Sigmoid colon (tissue), 7 donors: ENCODE measurements around the gene PRELID3B. TPM values are rescaled to one million over a fixed set of nuclear protein-coding genes. Genes with fewer than 3 reads are reported as not detected.

Source experiments
- DNase-seq: peaks from one replicate; pipeline ENCODE4 v3.0.0-alpha.2; 2019
- H3K27ac ChIP-seq, 4 donors: fragments of 200-600 bp; sonication (generic); one replicate each; pipeline ENCODE4 v1.5.1; 2016 to 2019; ENCODE audit warnings: mild to moderate bottlenecking in 1 of 4
- H3K27me3 ChIP-seq, 3 donors: fragments of 200-600 bp; sonication (generic); one replicate each; pipeline ENCODE4 v1.5.1; 2019; ENCODE audit warnings: mild to moderate bottlenecking in 1 of 3
- H3K36me3 ChIP-seq, 4 donors: fragments of 200-600 bp; sonication (generic); one replicate each; pipeline ENCODE4 v1.5.1; 2016 to 2019
- H3K4me1 ChIP-seq, 4 donors: fragments of 200-600 bp; sonication (generic); one replicate each; pipeline ENCODE4 v1.5.1; 2017 to 2019
- H3K4me3 ChIP-seq, 4 donors: fragments of 200-600 bp; sonication (generic); one replicate each; pipeline ENCODE4 v1.5.1; 2017 to 2019; ENCODE audit warnings: mild to moderate bottlenecking in 2 of 4, moderate library complexity in 1 of 4
- H3K9me3 ChIP-seq, 4 donors: fragments of 200-600 bp in 3 of 4; sonication (generic) in 3 of 4; one replicate each; pipeline versions ENCODE4 v1.5.1 to v1.6.1; 2013 to 2019
- EP300 ChIP-seq, 4 donors: sonication (generic); formaldehyde crosslinking; IDR thresholded peaks; one replicate each; pipeline ENCODE4 v1.6.1; 2017; ENCODE audit warnings: antibody characterized with exemption in 4 of 4
- POLR2A ChIP-seq, 2 donors: fragments of 450-650 bp; IDR thresholded peaks; one replicate each; pipeline ENCODE4 v1.6.1; 2016; ENCODE audit warnings: antibody characterized with exemption in 2 of 2, mild to moderate bottlenecking in 2 of 2, moderate library complexity in 2 of 2
- POLR2AphosphoS5 ChIP-seq, 4 donors: sonication (generic); formaldehyde crosslinking; IDR thresholded peaks; one replicate each; pipeline ENCODE4 v1.6.1; 2017; ENCODE audit warnings: antibody characterized with exemption in 4 of 4
- WGBS, 2 donors: extraction: QIAGEN DNeasy Blood & Tissue Kit; methylation state at CpG; one replicate each; pipeline ENCODE4 v1.1.7; 2013; 5-methylcytosine and 5-hydroxymethylcytosine counted together
- intact Hi-C: fragments of 100-400 bp; cut with DNase I; formaldehyde crosslinking; loops from one replicate; pipeline ENCODE4 v1.15.1; 2023
- polyA plus RNA-seq, 3 donors: library from polyadenylated mRNA; stranded (reverse); fragments of 200-250 nt; gene quantifications; one replicate each; pipeline ENCODE4 v1.2.3, GENCODE V29; 2013
- total RNA-seq, 4 donors: library from RNA; depleted of rRNA; stranded (reverse); fragments of >200 nt; gene quantifications; one replicate each; pipeline ENCODE4 v1.1.0, GENCODE V29; 2016
- TF ChIP-seq, protein P1 (sequence below), 4 experiments: fragments of 450-650 bp in 3 of 4; fragments of 200-600 bp in 1 of 4; IDR thresholded peaks; one replicate each; pipeline ENCODE4 v1.5.1; 2016 to 2019; ENCODE audit warnings: antibody characterized with exemption in 4 of 4, mild to moderate bottlenecking in 3 of 4, moderate library complexity in 2 of 4
- donor health status: healthy with polysubstance abuse.
- donor health status: Bipolar disorder and iron deficiency.
- donor health status: healthy.

The PRELID3B gene
- total RNA-seq, result 10 to 100 TPM; 27.4 to 43.9 (median 40.2) TPM
- polyA plus RNA-seq, result 100 to 1,000 TPM in 2 of 3 donors, 10 to 100 TPM in 1; 61.7 to 189 (median 108) TPM

- H3K9me3 ChIP-seq, result no peaks in the 10 kb centered on the region
- H3K4me3 ChIP-seq, result peak within 1 kb of the TSS; percentile 73 to 94 (median 85)
- DNase-seq, result peak; percentile 77
- no peaks in the 10 kb centered on the region for H3K27me3 ChIP-seq
- peak in 3 of 4 donors; percentile 52 to 87 (median 78) for TF ChIP-seq POLR2AphosphoS5 (IDR thresholded peaks at IDR 0.05)
- TF ChIP-seq, protein P1, sequence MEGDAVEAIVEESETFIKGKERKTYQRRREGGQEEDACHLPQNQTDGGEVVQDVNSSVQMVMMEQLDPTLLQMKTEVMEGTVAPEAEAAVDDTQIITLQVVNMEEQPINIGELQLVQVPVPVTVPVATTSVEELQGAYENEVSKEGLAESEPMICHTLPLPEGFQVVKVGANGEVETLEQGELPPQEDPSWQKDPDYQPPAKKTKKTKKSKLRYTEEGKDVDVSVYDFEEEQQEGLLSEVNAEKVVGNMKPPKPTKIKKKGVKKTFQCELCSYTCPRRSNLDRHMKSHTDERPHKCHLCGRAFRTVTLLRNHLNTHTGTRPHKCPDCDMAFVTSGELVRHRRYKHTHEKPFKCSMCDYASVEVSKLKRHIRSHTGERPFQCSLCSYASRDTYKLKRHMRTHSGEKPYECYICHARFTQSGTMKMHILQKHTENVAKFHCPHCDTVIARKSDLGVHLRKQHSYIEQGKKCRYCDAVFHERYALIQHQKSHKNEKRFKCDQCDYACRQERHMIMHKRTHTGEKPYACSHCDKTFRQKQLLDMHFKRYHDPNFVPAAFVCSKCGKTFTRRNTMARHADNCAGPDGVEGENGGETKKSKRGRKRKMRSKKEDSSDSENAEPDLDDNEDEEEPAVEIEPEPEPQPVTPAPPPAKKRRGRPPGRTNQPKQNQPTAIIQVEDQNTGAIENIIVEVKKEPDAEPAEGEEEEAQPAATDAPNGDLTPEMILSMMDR (IDR thresholded peaks at IDR 0.05), result no peak
- peak; percentile 43 to 55 for TF ChIP-seq POLR2A (IDR thresholded peaks at IDR 0.05)
- no peak for TF ChIP-seq EP300 (IDR thresholded peaks at IDR 0.05)
- WGBS, 2 donors, result 1 to 2% methylated on average over 50 of the region's 50 CpGs
- intact Hi-C loops, result loop anchor here (1.0 to 10.0 kb wide), 2 partner anchors 10 to 727 kb away; partner anchors contain the start of gene ATP5F1E
- H3K4me1 ChIP-seq, result peaks cover 0 to 39% (median 33%) of the 10 kb centered on the region in 4 donors
- peak within 1 kb of the TSS; percentile 81 to 86 (median 86) for H3K27ac ChIP-seq
- peaks cover 0 to 11% (median 5%) of the 10 kb centered on the region in 4 donors for H3K36me3 ChIP-seq
Observed at GRCh38 chr20:59042151-59042795, at the start of gene PRELID3B. Gene PRELID3B (minus strand): TSS chr20:59042786. CDS start chr20:59042730, 56 bp downstream.

DNA sequence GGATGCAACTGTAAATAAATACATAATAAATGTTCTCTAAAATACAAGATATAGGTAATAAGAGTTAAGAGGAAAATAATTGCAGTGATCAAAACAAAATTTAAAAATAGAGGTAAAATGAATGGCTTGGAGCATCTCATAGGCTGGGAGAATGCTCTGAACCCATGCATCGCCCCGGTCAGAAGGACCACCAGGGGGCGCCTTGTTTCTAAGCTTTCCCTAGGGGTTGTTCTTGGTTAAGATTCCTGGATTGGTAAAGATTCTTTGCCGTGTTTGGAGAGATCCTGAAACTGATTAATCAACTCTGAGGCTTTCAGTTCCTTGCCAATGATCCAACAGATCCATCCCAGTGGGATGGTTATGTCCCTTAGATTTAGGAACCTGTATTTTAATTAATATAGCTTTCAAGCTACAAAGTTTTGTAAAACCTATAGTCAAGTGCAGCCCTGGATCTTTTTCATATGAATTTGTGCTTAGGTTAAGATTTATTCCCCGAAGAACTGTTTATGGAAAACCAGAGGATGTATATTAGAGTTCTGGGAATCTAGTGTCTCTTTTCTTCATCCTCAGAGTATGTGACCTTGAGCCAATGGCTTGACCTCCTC is 45.3 kb upstream of the PRELID3B start:
- H3K27me3 ChIP-seq, result no peaks in the 10 kb centered on the region
- intact Hi-C loops, result loop anchor here (1.0 to 5.0 kb wide), 3 partner anchors 134 to 367 kb away; no protein-coding TSS in a partner anchor
- H3K4me3 ChIP-seq, result no peak overlapping the region
- peaks cover 0 to 4% (median 2%) of the 10 kb centered on the region in 4 donors for H3K4me1 ChIP-seq
- DNase-seq, result peak; percentile 85
- no peak for TF ChIP-seq POLR2AphosphoS5 (IDR thresholded peaks at IDR 0.05)
- TF ChIP-seq, protein P1 (IDR thresholded peaks at IDR 0.05), result peak; percentile 63 to 89 (median 80)
- 11 to 12% methylated on average over 5 of the region's 5 CpGs for WGBS, 2 donors
- no peak overlapping the region for H3K27ac ChIP-seq
- H3K36me3 ChIP-seq, result no peaks in the 10 kb centered on the region
- H3K9me3 ChIP-seq, result no peaks in the 10 kb centered on the region

- Histone ChIP-seq H3K27me3 (no peaks in the 10 kb centered on the region), H3K27ac (no peak overlapping the region), H3K36me3 (no peaks in the 10 kb centered on the region), H3K4me3 (no peak overlapping the region), H3K4me1 (peaks cover 0 to 4% (median 2%) of the 10 kb centered on the region in 4 donors), H3K9me3 (no peaks in the 10 kb centered on the region)
- TF ChIP-seq POLR2AphosphoS5 (IDR thresholded peaks at IDR 0.05), result no peak
- TF ChIP-seq, protein P1 (IDR thresholded peaks at IDR 0.05), result no peak
- no peak for TF ChIP-seq POLR2A (IDR thresholded peaks at IDR 0.05)
- TF ChIP-seq EP300 (IDR thresholded peaks at IDR 0.05), result no peak
- no peak for DNase-seq
- 88 to 94% methylated on average over 5 of the region's 5 CpGs for WGBS, 2 donors
- intact Hi-C loops, result loop anchor here (5.0 kb wide), 1 partner anchor 315 kb away; no protein-coding TSS in a partner anchor
Observed at GRCh38 chr20:59086923-59087322, 44.3 kb upstream of the PRELID3B start.

DNA sequence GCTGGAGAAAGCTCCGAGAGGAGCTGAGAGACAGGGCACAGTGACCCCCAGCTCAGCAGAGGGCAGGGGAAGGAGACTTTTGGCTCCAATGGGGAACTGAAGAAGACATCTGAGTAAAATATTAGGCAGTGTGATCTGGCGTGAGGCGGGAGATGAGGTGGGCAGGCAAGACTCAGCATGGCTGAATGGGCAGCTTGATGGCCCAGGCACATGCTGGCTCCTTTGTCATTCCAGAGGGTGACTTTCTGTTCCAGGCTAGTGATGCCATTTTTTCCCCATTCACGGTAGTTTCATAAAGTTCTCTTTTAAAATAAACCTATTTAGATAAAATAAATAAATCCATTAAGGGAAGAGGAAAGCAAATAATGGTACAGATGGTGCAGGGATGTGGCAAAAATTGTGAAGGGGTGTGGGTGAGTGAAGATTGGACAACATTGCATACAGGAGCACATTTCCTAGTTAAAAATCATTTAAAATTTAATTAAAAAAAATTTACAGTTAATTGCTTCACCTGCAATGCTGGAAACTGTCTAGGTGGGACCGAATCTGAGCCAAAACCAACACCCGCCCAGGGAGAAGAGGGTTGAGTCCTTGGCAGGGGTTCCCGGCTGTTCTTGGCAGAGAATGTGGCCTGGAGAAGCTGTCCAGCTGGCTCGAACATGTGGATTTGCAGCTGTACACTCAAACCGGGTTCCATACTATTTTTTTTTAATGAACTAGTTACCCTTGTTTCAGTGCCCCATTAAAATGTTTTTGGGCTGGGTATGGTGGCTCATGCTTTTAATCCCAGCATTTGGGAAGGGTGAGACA is 41.7 kb upstream of the PRELID3B start:
- WGBS, 2 donors, result 42 to 71% methylated on average over 9 of the region's 9 CpGs
- no peak for TF ChIP-seq POLR2AphosphoS5 (IDR thresholded peaks at IDR 0.05)
- TF ChIP-seq, protein P1 (IDR thresholded peaks at IDR 0.05), result no peak
- no peaks in the 10 kb centered on the region for H3K27me3 ChIP-seq
- no peaks in the 10 kb centered on the region for H3K36me3 ChIP-seq
- DNase-seq, result no peak
- peaks cover 0 to 4% (median 2%) of the 10 kb centered on the region in 4 donors for H3K4me1 ChIP-seq
- no peak overlapping the region for H3K27ac ChIP-seq
- no peaks in the 10 kb centered on the region for H3K9me3 ChIP-seq
- no peak overlapping the region for H3K4me3 ChIP-seq
- intact Hi-C loops, result loop anchor here (5.0 kb wide), 1 partner anchor 212 kb away; no protein-coding TSS in a partner anchor
